Mesenchymal stem cell (in vitro differentiated cells and primary cell): Measurements from ENCODE around the gene MNT.

Source experiments
- DNase-seq: peaks from one replicate; pipeline ENCODE4 v3.0.0-alpha.2; 2013
- H2AFZ ChIP-seq: one replicate; pipeline ENCODE4 v1.6.1; 2013; ENCODE audit warnings: low read depth, mild to moderate bottlenecking, control low read depth, inconsistent platforms, low read length, moderate library complexity
- H2AK5ac ChIP-seq: 2 replicates; pipeline ENCODE4 v1.6.1; 2013; ENCODE audit warnings: low read length, moderate library complexity, mild to moderate bottlenecking, inconsistent platforms; ENCODE audit not compliant: severe bottlenecking
- H2BK120ac ChIP-seq: one replicate; pipeline ENCODE4 v1.6.1; 2013; ENCODE audit warnings: low read depth, mild to moderate bottlenecking, inconsistent platforms, low read length, moderate library complexity
- H2BK12ac ChIP-seq, 2 experiments: one replicate each; pipeline ENCODE4 v1.6.1; 2013; ENCODE audit warnings: inconsistent platforms in 2 of 2, low read length in 2 of 2, mild to moderate bottlenecking in 2 of 2, moderate library complexity in 2 of 2, control low read depth in 1 of 2
- H2BK15ac ChIP-seq: one replicate; pipeline ENCODE4 v1.6.1; 2013; ENCODE audit warnings: mild to moderate bottlenecking, low read depth, inconsistent platforms; ENCODE audit not compliant: poor library complexity, severe bottlenecking
- H2BK5ac ChIP-seq: 2 replicates; pipeline ENCODE4 v1.6.1; 2013; ENCODE audit warnings: low read depth, mild to moderate bottlenecking, low read length, control low read depth, inconsistent platforms; ENCODE audit not compliant: poor library complexity, severe bottlenecking
- H3K14ac ChIP-seq, 2 experiments: one replicate each; pipeline ENCODE4 v1.6.1; 2013; ENCODE audit warnings: inconsistent platforms in 2 of 2, low read length in 2 of 2, control low read depth in 1 of 2, mild to moderate bottlenecking in 1 of 2, moderate library complexity in 1 of 2
- H3K18ac ChIP-seq, 2 experiments: one replicate each; pipeline ENCODE4 v1.6.1; 2013; ENCODE audit warnings: inconsistent platforms in 2 of 2, low read length in 2 of 2, control low read depth in 1 of 2, low read depth in 1 of 2, mild to moderate bottlenecking in 1 of 2
- H3K23ac ChIP-seq, 2 experiments: one replicate each; pipeline ENCODE4 v1.6.1; 2013; ENCODE audit warnings: inconsistent platforms in 2 of 2, low read length in 2 of 2, mild to moderate bottlenecking in 2 of 2, moderate library complexity in 2 of 2, control low read depth in 1 of 2
- H3K27ac ChIP-seq: 2 replicates; pipeline ENCODE4 v1.5.1; 2013; ENCODE audit warnings: mild to moderate bottlenecking, moderate library complexity, low read length, control low read depth, inconsistent platforms; ENCODE audit not compliant: poor library complexity, severe bottlenecking
- H3K27me3 ChIP-seq, 2 experiments: 2 replicates each; pipeline versions ENCODE4 v1.6.1 to v1.7.0; 2013; ENCODE audit warnings: low read length in 2 of 2, mild to moderate bottlenecking in 2 of 2, moderate library complexity in 2 of 2, control low read depth in 1 of 2, inconsistent platforms in 1 of 2; ENCODE audit not compliant: control insufficient read depth in 1 of 2, insufficient read depth in 1 of 2
- H3K36me3 ChIP-seq, 2 experiments: 2 replicates each; pipeline versions ENCODE4 v1.6.1 to v1.7.0; 2013; ENCODE audit warnings: low read length in 2 of 2, control low read depth in 1 of 2, inconsistent platforms in 1 of 2, low read depth in 1 of 2, mild to moderate bottlenecking in 1 of 2; ENCODE audit not compliant: insufficient read depth in 2 of 2, control insufficient read depth in 1 of 2
- H3K4ac ChIP-seq, 2 experiments: one replicate each; pipeline ENCODE4 v1.6.1; 2013; ENCODE audit warnings: inconsistent platforms in 2 of 2, low read length in 2 of 2, mild to moderate bottlenecking in 2 of 2, moderate library complexity in 2 of 2, control low read depth in 1 of 2, low read depth in 1 of 2
- H3K4me1 ChIP-seq: 2 replicates; pipeline ENCODE4 v1.6.1; 2013; ENCODE audit warnings: low read depth, low read length, control low read depth; ENCODE audit not compliant: control insufficient read depth, insufficient read depth
- H3K4me2 ChIP-seq: 2 replicates; pipeline ENCODE4 v1.6.1; 2013; ENCODE audit warnings: low read length, mild to moderate bottlenecking, inconsistent platforms; ENCODE audit not compliant: poor library complexity, severe bottlenecking
- H3K4me3 ChIP-seq, 2 experiments: 2 replicates each; pipeline versions ENCODE4 v1.5.1 to v1.7.0; 2013; ENCODE audit warnings: low read length in 2 of 2, mild to moderate bottlenecking in 2 of 2, control low read depth in 1 of 2, low read depth in 1 of 2; ENCODE audit not compliant: insufficient read depth in 1 of 2
- H3K79me1 ChIP-seq: replicated peaks from 2 replicates; pipeline ENCODE4 v1.6.1; 2013; ENCODE audit warnings: mild to moderate bottlenecking, control low read depth, low read length, inconsistent platforms; ENCODE audit not compliant: poor library complexity, severe bottlenecking
- H3K9ac ChIP-seq: 2 replicates; pipeline ENCODE4 v1.7.0; 2013; ENCODE audit warnings: mild to moderate bottlenecking, low read length, moderate library complexity
- H3K9me3 ChIP-seq: 2 replicates; pipeline ENCODE4 v1.7.0; 2013; ENCODE audit warnings: mild to moderate bottlenecking, low read length; ENCODE audit not compliant: control insufficient read depth
- H4K8ac ChIP-seq: one replicate; pipeline ENCODE4 v1.6.1; 2013; ENCODE audit warnings: inconsistent platforms, mild to moderate bottlenecking, low read length, moderate library complexity
- H4K91ac ChIP-seq: one replicate; pipeline ENCODE4 v1.6.1; 2013; ENCODE audit warnings: mild to moderate bottlenecking, low read length, inconsistent platforms
- WGBS: methylation state at CpG from one replicate; pipeline ENCODE4 v1.1.7; 2013; ENCODE audit warnings: mixed read lengths; 5-methylcytosine and 5-hydroxymethylcytosine counted together

The MNT gene

DNA sequence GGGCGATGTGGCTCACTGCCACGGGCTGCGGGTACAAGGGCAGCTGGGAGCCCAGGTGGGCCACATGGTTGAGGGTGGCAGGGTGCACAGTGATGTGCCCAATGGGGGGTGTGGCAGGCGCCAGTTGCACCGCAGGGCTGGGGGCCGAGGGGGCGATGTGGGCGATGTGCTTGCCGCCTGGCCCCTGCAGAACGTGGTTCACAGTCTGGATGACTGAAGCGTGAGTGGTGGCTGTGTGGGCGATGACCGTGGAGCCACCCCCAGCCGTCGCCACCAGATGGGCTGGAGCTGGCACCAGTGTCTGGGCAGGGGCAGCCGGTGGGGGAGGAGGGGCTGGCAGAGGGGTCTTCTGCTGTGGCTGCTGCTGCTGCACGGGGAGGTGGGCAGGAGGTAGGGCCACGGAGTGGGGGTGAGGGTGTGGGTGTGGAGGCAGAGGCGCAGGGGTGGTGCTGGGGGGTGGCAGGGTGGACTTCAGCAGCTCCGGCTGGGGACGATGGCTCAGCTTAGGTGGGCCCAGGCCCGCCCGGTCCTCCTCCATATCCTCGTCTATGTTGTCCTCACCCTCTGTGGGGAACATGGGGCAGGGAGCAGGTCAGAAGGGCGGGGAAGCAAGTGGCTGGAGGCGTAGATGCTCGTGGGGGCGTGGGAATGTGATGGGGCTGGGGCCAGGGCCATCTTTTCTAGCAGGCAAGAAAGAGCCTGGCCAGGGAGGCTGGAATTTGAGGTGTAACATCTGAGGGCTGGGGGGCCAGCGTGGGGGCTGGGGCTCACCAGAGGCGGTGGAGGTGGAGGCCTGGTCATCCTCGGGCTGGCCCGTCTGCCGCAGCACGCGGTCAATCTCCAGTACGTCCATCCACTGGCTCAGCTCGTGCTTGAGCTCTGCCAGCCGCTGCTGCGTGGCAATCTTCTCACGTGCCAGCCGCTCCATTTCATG, 13.5 kb downstream of the MNT start:
- Histone ChIP-seq H4K8ac (no peak overlapping the region), H3K79me1 (peaks cover 37% of the 10 kb centered on the region), H3K4ac (no peak overlapping the region), H3K27ac (no peak overlapping the region), H3K23ac (no peak overlapping the region), H3K4me2 (no peak overlapping the region), H3K9ac (no peak overlapping the region), H2BK5ac (no peak overlapping the region), H2BK15ac (no peak overlapping the region), H3K36me3 (peaks cover 55 to 62% of the 10 kb centered on the region in 2 experiments), H3K4me3 (peak overlapping the region in 1 of 2 experiments; percentile 9), H3K4me1 (peaks cover 10% of the 10 kb centered on the region), H2BK12ac (no peak overlapping the region), H3K18ac (no peak overlapping the region), H2BK120ac (no peak overlapping the region), H3K14ac (no peak overlapping the region), H2AK5ac (no peak overlapping the region), H2AFZ (no peak overlapping the region), H3K27me3 (no peaks in the 10 kb centered on the region), H3K9me3 (no peaks in the 10 kb centered on the region), H4K91ac (peak overlapping the region; percentile 78)
- DNase-seq = no peak
- WGBS = 98% methylated on average over 41 of the region's 41 CpGs

DNA sequence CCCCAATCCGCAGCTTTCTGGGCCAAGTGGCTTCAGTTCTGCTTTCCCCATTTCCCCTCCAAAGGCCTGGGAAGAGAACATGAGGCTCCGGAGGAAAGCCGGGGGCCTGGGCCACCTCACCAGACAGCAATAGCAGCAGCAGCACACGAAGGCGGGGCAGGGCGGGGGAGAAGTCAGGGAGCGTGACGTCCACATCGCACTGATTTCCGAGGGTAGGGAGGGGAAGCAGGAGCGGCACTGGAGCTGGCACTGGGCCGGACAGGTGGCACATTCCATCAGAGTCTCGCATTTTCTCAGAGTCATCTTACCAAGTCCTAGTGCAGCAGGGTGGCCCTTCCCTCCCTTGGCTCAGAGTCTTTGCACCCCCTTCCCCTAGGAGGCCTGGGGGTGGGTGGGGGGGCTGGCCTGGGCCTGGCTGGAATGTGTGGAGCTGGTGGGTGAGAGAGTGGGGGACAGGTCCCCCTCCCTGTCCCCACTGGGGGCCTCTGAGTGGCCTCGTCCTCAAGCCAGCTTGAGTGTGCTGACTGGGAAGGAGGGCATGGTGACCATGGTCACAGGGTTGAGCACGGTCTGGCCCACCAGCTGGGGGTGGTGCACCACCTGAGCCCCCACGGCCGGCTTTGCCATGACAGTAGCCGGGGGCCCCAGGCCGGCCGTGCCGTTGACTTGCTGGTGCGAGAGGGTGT, 14.3 kb downstream of the MNT start:
- H3K4me3 ChIP-seq = no peak overlapping the region
- H3K9ac ChIP-seq = no peak overlapping the region
- peaks cover 4% of the 10 kb centered on the region for H3K4me1 ChIP-seq
- H2AK5ac ChIP-seq = no peak overlapping the region
- H4K8ac ChIP-seq = no peak overlapping the region
- no peaks in the 10 kb centered on the region for H3K27me3 ChIP-seq
- H2BK120ac ChIP-seq = no peak overlapping the region
- H3K4me2 ChIP-seq = no peak overlapping the region
- no peaks in the 10 kb centered on the region for H3K9me3 ChIP-seq
- H4K91ac ChIP-seq = peak overlapping the region; percentile 78
- peaks cover 55 to 67% of the 10 kb centered on the region in 2 experiments for H3K36me3 ChIP-seq
- DNase-seq = no peak
- no peak overlapping the region for H3K14ac ChIP-seq
- no peak overlapping the region for H2BK12ac ChIP-seq
- peaks cover 31% of the 10 kb centered on the region for H3K79me1 ChIP-seq
- no peak overlapping the region for H2BK15ac ChIP-seq
- H2BK5ac ChIP-seq = no peak overlapping the region
- no peak overlapping the region for H3K18ac ChIP-seq
- no peak overlapping the region for H3K27ac ChIP-seq
- no peak overlapping the region for H2AFZ ChIP-seq
- 91% methylated on average over 19 of the region's 22 CpGs for WGBS
- H3K23ac ChIP-seq = no peak overlapping the region
- H3K4ac ChIP-seq = no peak overlapping the region

DNA sequence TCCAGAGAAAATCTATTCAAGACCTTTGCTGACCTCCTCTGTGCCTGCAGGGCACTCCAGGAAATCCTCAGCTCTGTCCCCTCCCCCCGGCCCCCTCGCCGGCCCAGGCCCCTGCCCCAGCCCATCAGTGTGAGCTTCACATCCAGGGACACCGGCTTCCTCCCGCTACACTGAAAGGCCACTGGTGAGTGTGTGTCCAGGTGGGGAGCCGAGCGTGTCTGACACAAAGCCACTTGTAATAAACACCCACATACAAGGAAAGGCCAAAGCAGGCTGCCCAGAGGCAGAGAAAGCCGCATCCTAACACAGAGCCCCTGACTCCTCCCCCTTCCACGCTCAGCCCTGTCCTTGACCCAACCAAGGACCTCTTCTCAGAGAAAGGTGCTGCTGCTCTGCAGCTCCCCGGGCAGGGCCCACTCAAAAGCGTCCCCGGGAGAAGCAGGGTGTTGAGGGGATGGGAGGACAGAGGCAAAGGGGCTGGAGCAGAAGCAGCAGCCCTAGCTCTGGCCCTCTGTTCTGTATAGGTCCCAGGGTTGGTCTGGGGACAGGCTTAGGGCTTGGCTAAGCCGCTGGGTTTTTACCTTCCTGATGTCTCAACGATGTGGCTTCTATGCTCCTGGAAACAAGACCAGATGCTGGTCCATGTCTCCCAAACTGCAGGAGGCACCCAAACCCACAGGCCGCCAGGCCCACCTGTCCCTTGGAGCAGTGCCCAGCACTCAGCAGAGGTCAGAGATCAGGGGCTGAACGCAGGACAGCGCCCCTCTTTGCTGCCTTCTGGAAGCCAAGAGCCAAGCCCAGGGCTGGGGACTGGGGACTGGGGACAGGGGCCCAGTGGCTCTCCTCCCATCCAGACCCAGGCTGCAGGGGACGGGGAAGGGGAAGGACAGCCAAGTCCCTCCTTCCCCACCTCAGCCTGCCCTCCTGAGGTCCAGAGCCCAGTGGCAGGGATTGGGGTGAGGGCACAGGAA, 15.3 kb downstream of the MNT start:
- H3K9me3 ChIP-seq = no peaks in the 10 kb centered on the region
- no peak overlapping the region for H3K4me2 ChIP-seq
- no peak overlapping the region for H4K8ac ChIP-seq
- peaks cover 4% of the 10 kb centered on the region for H3K4me1 ChIP-seq
- no peak overlapping the region for H2BK15ac ChIP-seq
- H3K9ac ChIP-seq = no peak overlapping the region
- peaks cover 24% of the 10 kb centered on the region for H3K79me1 ChIP-seq
- no peak overlapping the region for H3K4ac ChIP-seq
- H2BK120ac ChIP-seq = no peak overlapping the region
- no peak overlapping the region for H2AK5ac ChIP-seq
- peak overlapping the region in 1 of 2 experiments; percentile 47 for H2BK12ac ChIP-seq
- DNase-seq = no peak
- no peak overlapping the region for H3K27ac ChIP-seq
- H3K23ac ChIP-seq = no peak overlapping the region
- no peak overlapping the region for H3K18ac ChIP-seq
- no peak overlapping the region for H4K91ac ChIP-seq
- peaks cover 60 to 75% of the 10 kb centered on the region in 2 experiments for H3K36me3 ChIP-seq
- no peak overlapping the region for H2AFZ ChIP-seq
- 54% methylated on average over 17 of the region's 18 CpGs for WGBS
- H3K14ac ChIP-seq = no peak overlapping the region
- no peaks in the 10 kb centered on the region for H3K27me3 ChIP-seq
- H2BK5ac ChIP-seq = no peak overlapping the region
- H3K4me3 ChIP-seq = no peak overlapping the region
